CD14-positive monocyte (primary cell): ENCODE results near the gene NUP93. TPM values are rescaled to one million over a fixed set of nuclear protein-coding genes. Genes with fewer than 3 reads are reported as not detected.

Experiments
- DNase-seq, 3 donors: peaks; one replicate each; pipeline ENCODE4 v3.0.0-alpha.2; 2011 to 2022
- H2AFZ ChIP-seq: 2 replicates; pipeline ENCODE4 v1.6.0; 2012; ENCODE audit warnings: mild to moderate bottlenecking, low read depth, low read length, inconsistent platforms; ENCODE audit not compliant: insufficient read depth, poor library complexity, severe bottlenecking
- H3K27ac ChIP-seq, 2 donors: 1 replicate in 1 of 2; 2 replicates in 1 of 2; pipeline ENCODE4 v1.5.1; 2012 to 2013; ENCODE audit warnings: low read length in 2 of 2, control low read depth in 1 of 2, inconsistent platforms in 1 of 2, low read depth in 1 of 2, mild to moderate bottlenecking in 1 of 2
- H3K27me3 ChIP-seq, 2 donors: one replicate each; pipeline versions ENCODE4 v1.6.0 to v1.6.1; 2011 to 2013; ENCODE audit warnings: low read length in 2 of 2; ENCODE audit not compliant: control insufficient read depth in 2 of 2, insufficient read depth in 2 of 2
- H3K36me3 ChIP-seq, 2 donors: replicated peaks in 1 of 2; 1 replicate in 1 of 2; 2 replicates in 1 of 2; pipeline versions ENCODE4 v1.5.1 to v1.6.1; 2012 to 2013; ENCODE audit warnings: low read length in 2 of 2, control low read depth in 1 of 2, inconsistent platforms in 1 of 2, mild to moderate bottlenecking in 1 of 2; ENCODE audit not compliant: insufficient read depth in 2 of 2, control insufficient read depth in 1 of 2
- H3K4me1 ChIP-seq, 2 donors: 1 replicate in 1 of 2; 2 replicates in 1 of 2; pipeline versions ENCODE4 v1.5.1 to v1.6.1; 2012 to 2013; ENCODE audit warnings: low read length in 2 of 2, control low read depth in 1 of 2, inconsistent platforms in 1 of 2, mild to moderate bottlenecking in 1 of 2, moderate library complexity in 1 of 2; ENCODE audit not compliant: insufficient read depth in 2 of 2, control insufficient read depth in 1 of 2
- H3K4me2 ChIP-seq: replicated peaks from 2 replicates; pipeline ENCODE3; 2012; ENCODE audit warnings: low read length, moderate library complexity, mild to moderate bottlenecking; ENCODE audit not compliant: poor library complexity, severe bottlenecking; ENCODE audit errors: extremely low read depth
- H3K4me3 ChIP-seq, 3 experiments: fragments of 200-600 bp in 1 of 3; sonication (generic) in 1 of 3; replicated peaks in 1 of 3; 1 replicate in 2 of 3; 2 replicates in 1 of 3; pipeline ENCODE4 v1.5.1; 2011 to 2013; ENCODE audit warnings: low read length in 3 of 3, mild to moderate bottlenecking in 3 of 3, control low read depth in 2 of 3, low read depth in 2 of 3, inconsistent platforms in 1 of 3, moderate library complexity in 1 of 3
- H3K79me2 ChIP-seq: 2 replicates; pipeline ENCODE4 v1.6.0; 2012; ENCODE audit warnings: mild to moderate bottlenecking, control low read depth, inconsistent platforms, low read length, moderate library complexity; ENCODE audit not compliant: insufficient read depth
- H3K9ac ChIP-seq: 2 replicates; pipeline ENCODE4 v1.6.0; 2017; ENCODE audit warnings: low read length, mild to moderate bottlenecking; ENCODE audit not compliant: insufficient read depth, poor library complexity, severe bottlenecking
- H3K9me3 ChIP-seq, 2 donors: replicated peaks in 1 of 2; 1 replicate in 1 of 2; 2 replicates in 1 of 2; pipeline versions ENCODE4 v1.5.1 to v1.6.1; 2012 to 2013; ENCODE audit warnings: low read length in 2 of 2, control low read depth in 1 of 2; ENCODE audit not compliant: control insufficient read depth in 1 of 2, insufficient read depth in 1 of 2
- H4K20me1 ChIP-seq: 2 replicates; pipeline ENCODE4 v1.6.0; 2012; ENCODE audit warnings: mild to moderate bottlenecking, low read length, control low read depth, moderate library complexity; ENCODE audit not compliant: insufficient read depth
- H3K27ac Mint-ChIP-seq, 7 donors: one replicate each; pipeline ENCODE4 v1.8.0; 2020; ENCODE audit warnings: mild to moderate bottlenecking in 7 of 7, mixed read lengths in 7 of 7, moderate library complexity in 6 of 7, inconsistent platforms in 2 of 7
- H3K27me3 Mint-ChIP-seq, 3 donors: one replicate each; pipeline ENCODE4 v1.8.0; 2021 to 2022; ENCODE audit warnings: low read depth in 3 of 3, mild to moderate bottlenecking in 3 of 3, mixed read lengths in 3 of 3, moderate library complexity in 3 of 3, inconsistent platforms in 1 of 3
- H3K36me3 Mint-ChIP-seq, 2 donors: one replicate each; pipeline ENCODE4 v1.8.0; 2020; ENCODE audit warnings: mixed read lengths in 2 of 2, inconsistent platforms in 1 of 2, mild to moderate bottlenecking in 1 of 2
- H3K4me1 Mint-ChIP-seq: one replicate; pipeline ENCODE4 v1.8.0; 2020; ENCODE audit warnings: mild to moderate bottlenecking, mixed read lengths
- H3K4me3 Mint-ChIP-seq, 2 donors: one replicate each; pipeline ENCODE4 v1.8.0; 2020; ENCODE audit warnings: mild to moderate bottlenecking in 2 of 2, mixed read lengths in 2 of 2, moderate library complexity in 1 of 2
- H3K9me3 Mint-ChIP-seq, 7 donors: one replicate each; pipeline ENCODE4 v1.8.0; 2020 to 2022; ENCODE audit warnings: mixed read lengths in 7 of 7, mild to moderate bottlenecking in 6 of 7, moderate library complexity in 6 of 7, inconsistent platforms in 2 of 7
- WGBS: methylation state at CpG from one replicate; pipeline ENCODE4 v1.1.5; 2013; ENCODE audit warnings: missing lambda C conversion rate; ENCODE audit not compliant: insufficient coverage; 5-methylcytosine and 5-hydroxymethylcytosine counted together
- intact Hi-C, 2 donors: fragments of 100-400 bp; cut with micrococcal nuclease; formaldehyde crosslinking; loops; one replicate each; pipeline versions ENCODE4 v1.15.0 to v1.15.1; 2023
- polyA plus RNA-seq, 3 donors: library from polyadenylated mRNA; depleted of rRNA in 1 of 3; unstranded in 2 of 3; stranded (reverse) in 1 of 3; fragments of 300-500 nt in 2 of 3; fragments of >200 nt in 1 of 3; fragmentation: Illumina TruSeq in 2 of 3; gene quantifications; 1 replicate in 2 of 3; 2 replicates in 1 of 3; pipeline ENCODE4 v1.2.3, GENCODE V29; 2012 to 2021
- TF ChIP-seq, protein P1 (sequence below): fragments of 200-600 bp; IDR thresholded peaks from one replicate; pipeline ENCODE4 v1.8.0; 2022; ENCODE audit warnings: antibody characterized with exemption, mild to moderate bottlenecking

NUP93 gene
- polyA plus RNA-seq, 3 donors, result 46.6 to 77.7 (median 59.4) TPM

GRCh38 chr16:56877486-56878182 lies 147.7 kb downstream of the NUP93 start:
- Histone ChIP-seq H3K4me3 (no peak overlapping the region), H3K27me3 (no peaks in the 10 kb centered on the region), H3K27ac (no peak overlapping the region), H2AFZ (no peak overlapping the region), H3K9ac (no peak overlapping the region), H3K9me3 (no peaks in the 10 kb centered on the region), H3K4me1 (no peaks in the 10 kb centered on the region), H3K4me2 (no peak overlapping the region), H3K36me3 (no peaks in the 10 kb centered on the region), H4K20me1 (no peaks in the 10 kb centered on the region), H3K79me2 (no peaks in the 10 kb centered on the region)
- intact Hi-C loops, result loop anchor here in 1 of 2 donors (10.0 kb wide), 1 partner anchor 57 kb away; the partner anchor contains the start of gene HERPUD1
- H3K4me1 Mint-ChIP-seq, result peaks cover 4% of the 10 kb centered on the region
- no peak for DNase-seq
- WGBS, result 92% methylated on average over 8 of the region's 13 CpGs
- H3K27ac Mint-ChIP-seq, result no peak overlapping the region
- H3K27me3 Mint-ChIP-seq, result peaks cover 1 to 6% (median 4%) of the 10 kb centered on the region in 3 donors
- no peaks in the 10 kb centered on the region for H3K36me3 Mint-ChIP-seq
- no peaks in the 10 kb centered on the region for H3K9me3 Mint-ChIP-seq
- TF ChIP-seq, protein P1, sequence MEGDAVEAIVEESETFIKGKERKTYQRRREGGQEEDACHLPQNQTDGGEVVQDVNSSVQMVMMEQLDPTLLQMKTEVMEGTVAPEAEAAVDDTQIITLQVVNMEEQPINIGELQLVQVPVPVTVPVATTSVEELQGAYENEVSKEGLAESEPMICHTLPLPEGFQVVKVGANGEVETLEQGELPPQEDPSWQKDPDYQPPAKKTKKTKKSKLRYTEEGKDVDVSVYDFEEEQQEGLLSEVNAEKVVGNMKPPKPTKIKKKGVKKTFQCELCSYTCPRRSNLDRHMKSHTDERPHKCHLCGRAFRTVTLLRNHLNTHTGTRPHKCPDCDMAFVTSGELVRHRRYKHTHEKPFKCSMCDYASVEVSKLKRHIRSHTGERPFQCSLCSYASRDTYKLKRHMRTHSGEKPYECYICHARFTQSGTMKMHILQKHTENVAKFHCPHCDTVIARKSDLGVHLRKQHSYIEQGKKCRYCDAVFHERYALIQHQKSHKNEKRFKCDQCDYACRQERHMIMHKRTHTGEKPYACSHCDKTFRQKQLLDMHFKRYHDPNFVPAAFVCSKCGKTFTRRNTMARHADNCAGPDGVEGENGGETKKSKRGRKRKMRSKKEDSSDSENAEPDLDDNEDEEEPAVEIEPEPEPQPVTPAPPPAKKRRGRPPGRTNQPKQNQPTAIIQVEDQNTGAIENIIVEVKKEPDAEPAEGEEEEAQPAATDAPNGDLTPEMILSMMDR, result no peak
- H3K4me3 Mint-ChIP-seq, result no peak overlapping the region

DNA sequence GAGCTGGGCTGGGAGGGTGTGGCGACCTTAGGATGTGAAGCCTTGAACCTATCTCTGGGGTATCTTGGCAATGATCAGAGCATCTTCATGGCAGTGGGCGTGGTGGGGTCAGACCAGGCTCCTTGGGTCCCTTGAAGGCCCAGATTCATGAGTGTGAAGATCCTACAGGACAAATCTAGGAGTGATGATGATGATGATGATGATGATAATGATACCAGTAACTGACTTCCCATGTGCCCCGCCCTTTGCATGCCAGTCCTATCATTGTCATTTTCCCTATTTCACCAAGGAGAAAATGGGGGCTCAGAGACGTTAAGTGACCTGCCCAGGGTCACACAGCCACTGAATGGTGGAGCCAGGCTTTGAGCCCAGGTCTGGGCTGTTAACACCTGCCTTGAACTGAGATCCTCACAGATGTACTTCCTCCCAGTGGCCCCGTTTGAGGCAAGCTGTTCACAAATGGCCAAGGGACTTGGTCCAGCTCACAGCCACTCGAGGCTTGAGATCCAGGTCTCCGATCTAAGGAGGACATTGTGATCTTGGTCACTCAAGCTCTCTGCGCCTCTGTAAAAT lies 148.4 kb downstream of the NUP93 start:
- Histone ChIP-seq H3K4me2 (no peak overlapping the region), H2AFZ (no peak overlapping the region), H4K20me1 (no peaks in the 10 kb centered on the region), H3K36me3 (no peaks in the 10 kb centered on the region), H3K9me3 (no peaks in the 10 kb centered on the region), H3K9ac (no peak overlapping the region), H3K4me1 (no peaks in the 10 kb centered on the region), H3K27ac (no peak overlapping the region), H3K4me3 (no peak overlapping the region), H3K27me3 (no peaks in the 10 kb centered on the region), H3K79me2 (no peaks in the 10 kb centered on the region)
- H3K27ac Mint-ChIP-seq, result no peak overlapping the region
- DNase-seq, result no peak
- 100% methylated on average over 7 of the region's 8 CpGs for WGBS
- TF ChIP-seq, protein P1, result no peak
- H3K4me1 Mint-ChIP-seq, result no peaks in the 10 kb centered on the region
- intact Hi-C loops, result loop anchor here in 1 of 2 donors (10.0 kb wide), 1 partner anchor 56 kb away; the partner anchor contains the start of gene HERPUD1
- H3K36me3 Mint-ChIP-seq, result no peaks in the 10 kb centered on the region
- no peaks in the 10 kb centered on the region for H3K9me3 Mint-ChIP-seq
- no peak overlapping the region for H3K4me3 Mint-ChIP-seq
- peaks cover 3 to 4% (median 4%) of the 10 kb centered on the region in 3 donors for H3K27me3 Mint-ChIP-seq
